Parathyroid adenoma (tissue), 2 donors: Measurements from ENCODE around the gene KCNJ6.

Experiments used
- H2AFZ ChIP-seq: fragments of 300-600 bp; sonication (generic); one replicate; pipeline ENCODE4 v1.7.0; 2017; ENCODE audit warnings: antibody characterized with exemption, mild to moderate bottlenecking
- H3K27ac ChIP-seq: fragments of 300-600 bp; sonication (generic); one replicate; pipeline ENCODE4 v1.7.0; 2017
- H3K27me3 ChIP-seq: fragments of 300-600 bp; sonication (generic); one replicate; pipeline ENCODE4 v1.7.0; 2017; ENCODE audit warnings: low read length; ENCODE audit not compliant: control insufficient read depth, insufficient read depth
- H3K36me3 ChIP-seq: fragments of 300-600 bp; sonication (generic); one replicate; pipeline ENCODE4 v1.7.0; 2017; ENCODE audit warnings: low read length; ENCODE audit not compliant: control insufficient read depth, insufficient read depth
- H3K4me1 ChIP-seq: fragments of 300-600 bp; sonication (generic); one replicate; pipeline ENCODE4 v1.7.0; 2017; ENCODE audit warnings: control low read depth
- H3K4me2 ChIP-seq: fragments of 300-600 bp; sonication (generic); one replicate; pipeline ENCODE4 v1.7.0; 2017; ENCODE audit warnings: low read length
- H3K4me3 ChIP-seq: fragments of 300-600 bp; sonication (generic); one replicate; pipeline ENCODE4 v1.7.0; 2017; ENCODE audit warnings: low read depth, low read length
- H3K79me2 ChIP-seq: fragments of 300-600 bp; sonication (generic); one replicate; pipeline ENCODE4 v1.7.0; 2017; ENCODE audit warnings: control low read depth
- H3K9ac ChIP-seq: fragments of 300-600 bp; sonication (generic); one replicate; pipeline ENCODE4 v1.7.0; 2017; ENCODE audit warnings: mild to moderate bottlenecking
- H3K9me3 ChIP-seq: fragments of 300-600 bp; sonication (generic); one replicate; pipeline ENCODE4 v1.7.0; 2017; ENCODE audit warnings: low read length; ENCODE audit not compliant: control insufficient read depth
- TF ChIP-seq, protein P1 (sequence below): fragments of 300-600 bp; sonication (generic); IDR thresholded peaks from one replicate; pipeline ENCODE4 v1.7.0; 2017; ENCODE audit warnings: antibody characterized with exemption, mild to moderate bottlenecking
- donor health status: primary hyperparathyroidism.

The KCNJ6 gene

GRCh38 chr21:37673801-37674575 lies 242.3 kb downstream of the KCNJ6 start:
- H3K4me3 ChIP-seq, result no peak overlapping the region
- no peak overlapping the region for H2AFZ ChIP-seq
- H3K4me2 ChIP-seq, result no peak overlapping the region
- no peak overlapping the region for H3K27ac ChIP-seq
- H3K36me3 ChIP-seq, result no peaks in the 10 kb centered on the region
- H3K9me3 ChIP-seq, result no peaks in the 10 kb centered on the region
- TF ChIP-seq, protein P1, sequence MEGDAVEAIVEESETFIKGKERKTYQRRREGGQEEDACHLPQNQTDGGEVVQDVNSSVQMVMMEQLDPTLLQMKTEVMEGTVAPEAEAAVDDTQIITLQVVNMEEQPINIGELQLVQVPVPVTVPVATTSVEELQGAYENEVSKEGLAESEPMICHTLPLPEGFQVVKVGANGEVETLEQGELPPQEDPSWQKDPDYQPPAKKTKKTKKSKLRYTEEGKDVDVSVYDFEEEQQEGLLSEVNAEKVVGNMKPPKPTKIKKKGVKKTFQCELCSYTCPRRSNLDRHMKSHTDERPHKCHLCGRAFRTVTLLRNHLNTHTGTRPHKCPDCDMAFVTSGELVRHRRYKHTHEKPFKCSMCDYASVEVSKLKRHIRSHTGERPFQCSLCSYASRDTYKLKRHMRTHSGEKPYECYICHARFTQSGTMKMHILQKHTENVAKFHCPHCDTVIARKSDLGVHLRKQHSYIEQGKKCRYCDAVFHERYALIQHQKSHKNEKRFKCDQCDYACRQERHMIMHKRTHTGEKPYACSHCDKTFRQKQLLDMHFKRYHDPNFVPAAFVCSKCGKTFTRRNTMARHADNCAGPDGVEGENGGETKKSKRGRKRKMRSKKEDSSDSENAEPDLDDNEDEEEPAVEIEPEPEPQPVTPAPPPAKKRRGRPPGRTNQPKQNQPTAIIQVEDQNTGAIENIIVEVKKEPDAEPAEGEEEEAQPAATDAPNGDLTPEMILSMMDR, result no peak
- no peak overlapping the region for H3K9ac ChIP-seq
- H3K4me1 ChIP-seq, result no peaks in the 10 kb centered on the region
- H3K79me2 ChIP-seq, result no peaks in the 10 kb centered on the region
- H3K27me3 ChIP-seq, result no peaks in the 10 kb centered on the region

GRCh38 chr21:37671381-37671780 lies 244.9 kb downstream of the KCNJ6 start:
- H3K4me1 ChIP-seq, result no peaks in the 10 kb centered on the region
- H3K4me3 ChIP-seq, result no peak overlapping the region
- H3K4me2 ChIP-seq, result no peak overlapping the region
- no peaks in the 10 kb centered on the region for H3K27me3 ChIP-seq
- TF ChIP-seq, protein P1, result no peak
- H3K9me3 ChIP-seq, result no peaks in the 10 kb centered on the region
- no peaks in the 10 kb centered on the region for H3K79me2 ChIP-seq
- no peaks in the 10 kb centered on the region for H3K36me3 ChIP-seq
- H3K9ac ChIP-seq, result no peak overlapping the region
- no peak overlapping the region for H2AFZ ChIP-seq
- no peak overlapping the region for H3K27ac ChIP-seq

DNA sequence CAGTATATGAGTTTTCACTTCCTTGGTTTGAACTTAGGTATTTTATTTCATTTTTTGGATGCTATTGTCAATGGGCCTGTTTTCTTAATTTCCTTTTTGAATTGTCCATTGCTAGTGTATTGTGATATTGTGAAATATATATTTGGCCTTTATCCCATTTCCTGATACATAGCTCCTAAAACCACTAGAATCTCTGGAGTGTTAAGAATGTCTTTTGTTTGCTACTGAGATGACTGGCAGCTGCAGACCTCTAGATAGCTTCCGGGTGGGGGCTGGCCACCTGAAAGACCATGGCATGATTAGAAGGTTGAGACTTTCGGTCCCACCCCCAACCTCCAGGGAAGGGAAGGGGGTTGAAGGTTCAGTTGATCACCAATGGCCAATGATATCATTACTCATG lies 245.4 kb downstream of the KCNJ6 start:
- TF ChIP-seq, protein P1, result no peak
- Histone ChIP-seq H3K27ac (no peak overlapping the region), H3K36me3 (no peaks in the 10 kb centered on the region), H3K79me2 (no peaks in the 10 kb centered on the region), H3K9me3 (no peaks in the 10 kb centered on the region), H3K9ac (no peak overlapping the region), H3K27me3 (no peaks in the 10 kb centered on the region), H3K4me2 (no peak overlapping the region), H2AFZ (no peak overlapping the region), H3K4me3 (no peak overlapping the region), H3K4me1 (no peaks in the 10 kb centered on the region)

DNA sequence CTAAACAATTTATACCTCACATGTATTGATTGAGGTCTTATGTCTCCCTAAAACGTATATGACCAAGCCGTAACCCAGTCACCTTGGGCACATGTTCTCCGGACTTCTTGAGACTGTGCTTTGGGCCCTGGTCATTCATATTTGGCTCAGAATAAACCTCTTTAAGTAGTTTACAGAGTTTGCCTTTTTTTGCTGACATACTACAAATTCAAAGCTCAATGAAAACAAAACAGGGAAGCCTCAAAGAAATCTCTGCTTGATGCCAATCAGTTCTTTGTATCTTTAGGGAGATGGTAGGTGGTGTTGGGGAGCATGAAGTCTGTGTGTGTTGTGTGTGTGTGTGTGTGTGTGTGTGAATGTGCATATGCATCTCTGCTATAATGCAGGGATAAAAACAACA lies 247.0 kb downstream of the KCNJ6 start:
- H3K4me1 ChIP-seq, result no peaks in the 10 kb centered on the region
- H3K9ac ChIP-seq, result no peak overlapping the region
- H3K4me2 ChIP-seq, result no peak overlapping the region
- H3K9me3 ChIP-seq, result no peaks in the 10 kb centered on the region
- no peak overlapping the region for H2AFZ ChIP-seq
- H3K36me3 ChIP-seq, result no peaks in the 10 kb centered on the region
- H3K27ac ChIP-seq, result no peak overlapping the region
- TF ChIP-seq, protein P1, result no peak
- no peaks in the 10 kb centered on the region for H3K27me3 ChIP-seq
- no peaks in the 10 kb centered on the region for H3K79me2 ChIP-seq
- no peak overlapping the region for H3K4me3 ChIP-seq
